ENCODE measurements around the gene YBX2.

- TF ChIP-seq ZNF266 (tag by site-specific recombination; IDR thresholded peaks at IDR 0.05; ENCODE audit: low read depth) (0 out of 2 replicates have a peak, but pooled peaks have one; percentile 9), CTCF (tag by site-specific recombination; IDR thresholded peaks at IDR 0.05) (no peak), ZNF776 (tag by site-specific recombination; IDR thresholded peaks at IDR 0.05; ENCODE audit: borderline replicate concordance) (no peak), ZSCAN23 (tag by site-specific recombination; IDR thresholded peaks at IDR 0.05) (no peak), ZSCAN30 (tag by site-specific recombination; IDR thresholded peaks at IDR 0.05) (no peak), ZNF704 (tag by site-specific recombination; IDR thresholded peaks at IDR 0.05) (no peak)
Measured at GRCh38 chr17:7329374-7329996, 35.0 kb upstream of the YBX2 start.

Measured in HEK293 (cell line).